Endothelial cell of umbilical vein (primary cell): Measurements from ENCODE around the gene METTL21C. TPM values are rescaled to one million over a fixed set of nuclear protein-coding genes. Genes with fewer than 3 reads are reported as not detected.

Experiments used
- BruUV-seq: library from RNA; stranded (reverse); fragments of 400-500 nt; replicated peaks from 2 replicates; lab custom pipeline; 2021; lab: Mats Ljungman, UMichigan
- CTCF ChIA-PET: fragments of 300-600, 350-600 bp; sonication (Branson Sonifier 250); formaldehyde crosslinking; loops from one replicate; lab custom pipeline; 2021; ENCODE audit warnings: antibody characterized with exemption, inconsistent platforms; lab: Charles Lee
- POLR2A ChIA-PET: fragments of 300-600, 350-600 bp; sonication (Branson Sonifier 250); formaldehyde crosslinking; loops from one replicate; lab custom pipeline; 2021; ENCODE audit warnings: antibody characterized with exemption, inconsistent platforms; lab: Charles Lee
- DNase-seq: peaks from one replicate; pipeline ENCODE4 v3.0.0-alpha.2; 2011; ENCODE audit warnings: low read depth, low spot score
- FAIRE-seq: peaks from 2 replicates; lab custom pipeline; 2011; peaks lifted over from hg19 to GRCh38; lab: Jason Lieb, UNC
- H2AFZ ChIP-seq: 2 replicates; pipeline ENCODE4 v1.6.0; 2012; ENCODE audit warnings: low read depth, low read length, control low read depth, inconsistent platforms
- H3K27ac ChIP-seq: 2 replicates; pipeline ENCODE4 v1.5.1; 2011; ENCODE audit warnings: low read depth, mild to moderate bottlenecking, control low read depth, low read length, moderate library complexity; ENCODE audit not compliant: insufficient read depth
- H3K27me3 ChIP-seq, 2 experiments: 2 replicates each; pipeline versions ENCODE4 v1.6.0 to v1.6.1; 2011; ENCODE audit warnings: low read length in 2 of 2, mixed read lengths in 1 of 2; ENCODE audit not compliant: control insufficient read depth in 2 of 2, insufficient read depth in 2 of 2
- H3K36me3 ChIP-seq, 2 experiments: 2 replicates in 1 of 2; 3 replicates in 1 of 2; pipeline ENCODE4 v1.5.1; 2011; ENCODE audit warnings: low read length in 2 of 2, mild to moderate bottlenecking in 1 of 2, moderate library complexity in 1 of 2; ENCODE audit not compliant: control insufficient read depth in 2 of 2, insufficient read depth in 2 of 2; ENCODE audit errors: extremely low read depth in 1 of 2
- H3K4me1 ChIP-seq: 3 replicates; pipeline ENCODE4 v1.5.1; 2011; ENCODE audit warnings: mild to moderate bottlenecking, low read length; ENCODE audit not compliant: control insufficient read depth, insufficient read depth; ENCODE audit errors: extremely low read depth
- H3K4me2 ChIP-seq: 2 replicates; pipeline ENCODE4 v1.6.1; 2011; ENCODE audit warnings: low read length, control low read depth, mixed read lengths; ENCODE audit not compliant: insufficient read depth
- H3K4me3 ChIP-seq, 3 experiments: fragments of 200-600 bp in 1 of 3; sonication (generic), shearing (Covaris generic) in 1 of 3; replicated peaks in 1 of 3; 2 replicates each; pipeline ENCODE4 v1.5.1; 2011 to 2016; ENCODE audit warnings: control low read depth in 3 of 3, low read length in 3 of 3, mild to moderate bottlenecking in 2 of 3, inconsistent platforms in 1 of 3, low read depth in 1 of 3, moderate library complexity in 1 of 3; ENCODE audit not compliant: insufficient read depth in 1 of 3
- H3K79me2 ChIP-seq: 2 replicates; pipeline ENCODE4 v1.6.0; 2012; ENCODE audit warnings: low read length, inconsistent platforms; ENCODE audit not compliant: control insufficient read depth, insufficient read depth
- H3K9ac ChIP-seq: replicated peaks from 2 replicates; pipeline ENCODE3; 2011; ENCODE audit warnings: low read length, control low read depth; ENCODE audit not compliant: insufficient read depth; ENCODE audit errors: extremely low read depth
- H3K9me1 ChIP-seq: replicated peaks from 3 replicates; pipeline ENCODE4 v1.6.0; 2011; ENCODE audit warnings: mild to moderate bottlenecking, low read length; ENCODE audit not compliant: control insufficient read depth, insufficient read depth; ENCODE audit errors: extremely low read depth
- H3K9me3 ChIP-seq: replicated peaks from 2 replicates; pipeline ENCODE4 v1.5.1; 2012; ENCODE audit warnings: low read length, inconsistent platforms; ENCODE audit not compliant: control insufficient read depth, insufficient read depth
- H4K20me1 ChIP-seq: replicated peaks from 2 replicates; pipeline ENCODE3; 2011; ENCODE audit warnings: mild to moderate bottlenecking, low read length; ENCODE audit not compliant: control insufficient read depth, insufficient read depth; ENCODE audit errors: extremely low read depth
- EZH2 ChIP-seq: IDR thresholded peaks from 2 replicates; pipeline ENCODE4 v1.6.1; 2012; ENCODE audit warnings: borderline replicate concordance, low read depth, mild to moderate bottlenecking, moderate library complexity, low read length, inconsistent platforms; ENCODE audit not compliant: severe bottlenecking
- FOS ChIP-seq: IDR thresholded peaks from 2 replicates; pipeline ENCODE4 v1.6.1; 2011; ENCODE audit warnings: mild to moderate bottlenecking, low read length, moderate library complexity, borderline replicate concordance; ENCODE audit not compliant: insufficient read depth
- GATA2 ChIP-seq: IDR thresholded peaks from 2 replicates; pipeline ENCODE4 v1.7.0; 2011; ENCODE audit warnings: low read depth, mild to moderate bottlenecking, moderate library complexity, mixed read lengths, low read length; ENCODE audit not compliant: insufficient read length, insufficient read depth
- JUN ChIP-seq: IDR thresholded peaks from 2 replicates; pipeline ENCODE4 v1.6.1; 2011; ENCODE audit warnings: borderline replicate concordance, low read depth; ENCODE audit not compliant: insufficient read length, insufficient read depth
- MAX ChIP-seq: IDR thresholded peaks from 2 replicates; pipeline ENCODE4 v1.6.1; 2011; ENCODE audit not compliant: insufficient read depth, insufficient read length
- MYC ChIP-seq: IDR thresholded peaks from one replicate; pipeline ENCODE4 v1.6.1; 2011; ENCODE audit warnings: mild to moderate bottlenecking, low read depth, low read length
- POLR2A ChIP-seq: IDR thresholded peaks from 2 replicates; pipeline ENCODE4 v1.6.1; 2012; ENCODE audit warnings: low read depth, mild to moderate bottlenecking, control low read depth, low read length
- POLR2AphosphoS5 ChIP-seq: IDR thresholded peaks from 2 replicates; pipeline ENCODE4 v1.6.1; 2012; ENCODE audit warnings: low read depth, mild to moderate bottlenecking, control low read depth, low read length, moderate library complexity; ENCODE audit not compliant: insufficient read depth
- dilution Hi-C: fragments of 300-500 bp; cut with MboI; formaldehyde crosslinking; loops from one replicate; pipeline ENCODE4 v1.15.0; 2019; ENCODE audit warnings: low sequenced_read_pairs; ENCODE audit not compliant: extremely low pct_ligation_motif_present
- intact Hi-C: fragments of 100-400 bp; cut with micrococcal nuclease; formaldehyde crosslinking; loops from one replicate; pipeline ENCODE4 v1.10.0; 2022
- polyA plus RNA-seq, 4 experiments: library from polyadenylated mRNA; depleted of rRNA in 3 of 4; stranded (reverse) in 3 of 4; unstranded in 1 of 4; fragments of >200 nt; gene quantifications; 2 replicates each; pipeline versions ENCODE4 v1.2.1 to v1.2.3, GENCODE V29; 2011 to 2012; ENCODE audit warnings: missing spikeins in 1 of 4
- total RNA-seq: library from RNA; stranded (reverse); gene quantifications from 2 replicates; pipeline ENCODE4 v1.2.3, GENCODE V29; 2021
- TF ChIP-seq, protein P1 (sequence below), 2 donors: IDR thresholded peaks; 1 replicate in 1 of 2; 2 replicates in 1 of 2; pipeline ENCODE4 v1.5.1; 2011; ENCODE audit warnings: low read length in 2 of 2, mild to moderate bottlenecking in 2 of 2, moderate library complexity in 2 of 2, control low read depth in 1 of 2, inconsistent platforms in 1 of 2, low read depth in 1 of 2; ENCODE audit not compliant: insufficient read depth in 1 of 2; ENCODE audit errors: extremely low read depth in 1 of 2

Gene METTL21C
- total and polyA plus RNA-seq, 2 donors (not counting 3 experiments of a cell fraction or from before 2014, with no cell fraction given): not detected

DNA sequence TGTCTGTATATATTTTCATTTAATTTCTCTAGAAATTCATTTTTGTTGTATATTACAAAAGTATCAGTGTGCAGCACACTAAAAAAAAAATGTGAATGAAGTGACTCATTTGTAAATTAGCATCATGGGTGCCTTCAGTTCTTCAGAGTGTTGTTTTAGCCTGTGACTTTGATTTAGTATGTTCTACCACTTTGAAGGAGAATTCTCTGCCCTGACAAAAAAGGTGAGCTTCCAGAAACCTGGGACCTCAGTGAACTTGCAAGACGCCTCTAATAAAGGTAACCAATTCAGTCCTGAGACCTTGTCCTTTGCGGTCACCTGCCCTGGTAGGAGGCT is 2.4 kb downstream of the METTL21C start:
- Histone ChIP-seq H3K4me1 (no peaks in the 10 kb centered on the region), H3K4me3 (no peak overlapping the region), H3K9me3 (no peaks in the 10 kb centered on the region), H3K27me3 (peaks cover 7 to 9% of the 10 kb centered on the region in 2 experiments), H3K4me2 (no peak overlapping the region), H3K9ac (no peak overlapping the region), H4K20me1 (no peaks in the 10 kb centered on the region), H3K36me3 (no peaks in the 10 kb centered on the region), H3K79me2 (no peaks in the 10 kb centered on the region), H2AFZ (no peak overlapping the region), H3K27ac (no peak overlapping the region), H3K9me1 (no peaks in the 10 kb centered on the region)
- CTCF ChIA-PET: interaction anchor here (3.4 kb wide), 1 partner anchor 32 kb away, joined by 13 read pairs; no protein-coding TSS in a partner anchor
- POLR2A ChIA-PET: no interaction called here
- no peak for DNase-seq
- TF ChIP-seq, protein P1, sequence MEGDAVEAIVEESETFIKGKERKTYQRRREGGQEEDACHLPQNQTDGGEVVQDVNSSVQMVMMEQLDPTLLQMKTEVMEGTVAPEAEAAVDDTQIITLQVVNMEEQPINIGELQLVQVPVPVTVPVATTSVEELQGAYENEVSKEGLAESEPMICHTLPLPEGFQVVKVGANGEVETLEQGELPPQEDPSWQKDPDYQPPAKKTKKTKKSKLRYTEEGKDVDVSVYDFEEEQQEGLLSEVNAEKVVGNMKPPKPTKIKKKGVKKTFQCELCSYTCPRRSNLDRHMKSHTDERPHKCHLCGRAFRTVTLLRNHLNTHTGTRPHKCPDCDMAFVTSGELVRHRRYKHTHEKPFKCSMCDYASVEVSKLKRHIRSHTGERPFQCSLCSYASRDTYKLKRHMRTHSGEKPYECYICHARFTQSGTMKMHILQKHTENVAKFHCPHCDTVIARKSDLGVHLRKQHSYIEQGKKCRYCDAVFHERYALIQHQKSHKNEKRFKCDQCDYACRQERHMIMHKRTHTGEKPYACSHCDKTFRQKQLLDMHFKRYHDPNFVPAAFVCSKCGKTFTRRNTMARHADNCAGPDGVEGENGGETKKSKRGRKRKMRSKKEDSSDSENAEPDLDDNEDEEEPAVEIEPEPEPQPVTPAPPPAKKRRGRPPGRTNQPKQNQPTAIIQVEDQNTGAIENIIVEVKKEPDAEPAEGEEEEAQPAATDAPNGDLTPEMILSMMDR (IDR thresholded peaks at IDR 0.05; ENCODE audit: extremely low read depth in 1 of 2, insufficient read depth in 1 of 2, low read depth in 1 of 2, low read length in 2 of 2): no peak
- no peak for TF ChIP-seq POLR2AphosphoS5
- no peak for TF ChIP-seq GATA2
- TF ChIP-seq EZH2: no peak
- no peak for TF ChIP-seq MAX
- no peak for TF ChIP-seq MYC
- TF ChIP-seq JUN: no peak
- TF ChIP-seq FOS: no peak
- no peak for TF ChIP-seq POLR2A
- dilution Hi-C loops: no loop called here
- BruUV-seq: no TSS peak
- intact Hi-C loops: no loop called here
- no peak for FAIRE-seq
